Ascending aorta (tissue), 2 donors: ENCODE results near the gene GPRASP2. TPM values are rescaled to one million over a fixed set of nuclear protein-coding genes. Genes with fewer than 3 reads are reported as not detected.

Experiments used
- DNase-seq, 2 donors: peaks; one replicate each; pipeline ENCODE4 v3.0.0-alpha.2; 2019; ENCODE audit warnings: low spot score in 2 of 2
- H3K27ac ChIP-seq, 2 donors: fragments of 200-600 bp; sonication (generic); one replicate each; pipeline ENCODE4 v1.5.1; 2016 to 2017; ENCODE audit warnings: mild to moderate bottlenecking in 1 of 2
- H3K27me3 ChIP-seq: fragments of 200-600 bp; sonication (generic); one replicate; pipeline ENCODE4 v1.5.1; 2017
- H3K36me3 ChIP-seq, 2 donors: fragments of 200-600 bp; sonication (generic); one replicate each; pipeline ENCODE4 v1.5.1; 2016
- H3K4me1 ChIP-seq, 2 donors: fragments of 200-600 bp; sonication (generic); one replicate each; pipeline ENCODE4 v1.5.1; 2016 to 2017; ENCODE audit warnings: mild to moderate bottlenecking in 1 of 2
- H3K4me3 ChIP-seq, 2 donors: fragments of 200-600 bp; sonication (generic); one replicate each; pipeline ENCODE4 v1.5.1; 2016 to 2017; ENCODE audit warnings: mild to moderate bottlenecking in 1 of 2
- H3K9me3 ChIP-seq, 2 donors: fragments of 200-600 bp; sonication (generic); one replicate each; pipeline ENCODE4 v1.5.1; 2016
- intact Hi-C: fragments of 100-400 bp; cut with DNase I; formaldehyde crosslinking; loops from one replicate; pipeline ENCODE4 v1.15.1; 2023
- total RNA-seq: library from RNA; depleted of rRNA; stranded (reverse); fragments of >200 nt; gene quantifications from one replicate; pipeline ENCODE4 v1.1.0, GENCODE V29; 2016
- TF ChIP-seq, protein P1 (sequence below), 3 experiments: fragments of 200-600 bp in 2 of 3; fragments of 450-650 bp in 1 of 3; sonication (generic) in 2 of 3; IDR thresholded peaks; one replicate each; pipeline ENCODE4 v1.5.1; 2016 to 2019; ENCODE audit warnings: antibody characterized with exemption in 3 of 3, mild to moderate bottlenecking in 1 of 3, moderate library complexity in 1 of 3

Gene GPRASP2
- total RNA-seq, 1 donor from 2014 or later: 8.7 TPM

DNA sequence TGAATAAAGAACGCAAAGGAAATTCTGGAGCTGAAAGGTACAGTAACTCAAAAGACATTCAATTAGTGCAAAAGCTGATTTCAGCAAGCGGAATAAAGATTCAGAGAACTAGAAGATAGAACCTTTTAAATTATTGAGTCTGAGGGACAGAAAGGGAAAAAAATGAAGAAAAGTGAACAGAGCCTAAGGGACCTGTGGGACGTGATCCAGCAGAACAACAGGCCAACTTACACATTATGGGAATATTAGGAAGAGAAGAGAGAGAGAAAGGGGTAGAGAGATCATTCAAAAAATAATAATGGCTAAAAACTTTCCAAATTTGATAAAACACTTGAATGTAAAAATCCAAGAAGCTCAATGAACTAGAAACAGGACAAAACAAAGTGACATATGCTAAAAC, 17.5 kb upstream of the GPRASP2 start:
- intact Hi-C loops: no loop called here
- no peaks in the 10 kb centered on the region for H3K4me1 ChIP-seq
- TF ChIP-seq, protein P1, sequence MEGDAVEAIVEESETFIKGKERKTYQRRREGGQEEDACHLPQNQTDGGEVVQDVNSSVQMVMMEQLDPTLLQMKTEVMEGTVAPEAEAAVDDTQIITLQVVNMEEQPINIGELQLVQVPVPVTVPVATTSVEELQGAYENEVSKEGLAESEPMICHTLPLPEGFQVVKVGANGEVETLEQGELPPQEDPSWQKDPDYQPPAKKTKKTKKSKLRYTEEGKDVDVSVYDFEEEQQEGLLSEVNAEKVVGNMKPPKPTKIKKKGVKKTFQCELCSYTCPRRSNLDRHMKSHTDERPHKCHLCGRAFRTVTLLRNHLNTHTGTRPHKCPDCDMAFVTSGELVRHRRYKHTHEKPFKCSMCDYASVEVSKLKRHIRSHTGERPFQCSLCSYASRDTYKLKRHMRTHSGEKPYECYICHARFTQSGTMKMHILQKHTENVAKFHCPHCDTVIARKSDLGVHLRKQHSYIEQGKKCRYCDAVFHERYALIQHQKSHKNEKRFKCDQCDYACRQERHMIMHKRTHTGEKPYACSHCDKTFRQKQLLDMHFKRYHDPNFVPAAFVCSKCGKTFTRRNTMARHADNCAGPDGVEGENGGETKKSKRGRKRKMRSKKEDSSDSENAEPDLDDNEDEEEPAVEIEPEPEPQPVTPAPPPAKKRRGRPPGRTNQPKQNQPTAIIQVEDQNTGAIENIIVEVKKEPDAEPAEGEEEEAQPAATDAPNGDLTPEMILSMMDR (IDR thresholded peaks at IDR 0.05): no peak

DNA sequence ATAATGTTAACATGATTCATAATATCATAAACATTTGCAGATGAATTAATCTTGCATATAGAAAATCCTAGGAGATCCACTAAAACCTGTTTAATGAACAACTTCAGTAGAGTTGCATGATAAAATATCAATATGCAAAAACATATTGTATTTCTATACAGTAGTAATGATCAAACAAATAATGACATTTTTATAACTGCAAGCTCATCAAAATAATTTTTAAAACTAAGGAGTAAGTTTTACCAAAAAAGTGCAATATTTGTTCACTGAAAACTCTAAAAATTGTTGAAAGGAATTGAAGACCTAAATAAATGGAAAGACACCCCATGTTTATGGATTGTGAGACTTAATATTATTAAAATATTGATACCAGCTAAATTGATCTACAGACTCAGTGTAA, 15.9 kb upstream of the GPRASP2 start:
- H3K27me3 ChIP-seq: no peaks in the 10 kb centered on the region
- no peak overlapping the region for H3K27ac ChIP-seq
- TF ChIP-seq, protein P1 (IDR thresholded peaks at IDR 0.05): no peak
- peaks cover 0 to 8% of the 10 kb centered on the region in 2 donors for H3K9me3 ChIP-seq
- intact Hi-C loops: no loop called here
- no peaks in the 10 kb centered on the region for H3K4me1 ChIP-seq
- H3K4me3 ChIP-seq: no peak overlapping the region
- H3K36me3 ChIP-seq: no peaks in the 10 kb centered on the region
- no peak for DNase-seq

More for the DNA sequence above, 17.5 kb upstream of the GPRASP2 start:
- Histone ChIP-seq H3K4me3 (no peak overlapping the region), H3K27ac (no peak overlapping the region), H3K9me3 (peaks cover 0 to 8% of the 10 kb centered on the region in 2 donors), H3K27me3 (no peaks in the 10 kb centered on the region), H3K36me3 (no peaks in the 10 kb centered on the region)
- DNase-seq: no peak

DNA sequence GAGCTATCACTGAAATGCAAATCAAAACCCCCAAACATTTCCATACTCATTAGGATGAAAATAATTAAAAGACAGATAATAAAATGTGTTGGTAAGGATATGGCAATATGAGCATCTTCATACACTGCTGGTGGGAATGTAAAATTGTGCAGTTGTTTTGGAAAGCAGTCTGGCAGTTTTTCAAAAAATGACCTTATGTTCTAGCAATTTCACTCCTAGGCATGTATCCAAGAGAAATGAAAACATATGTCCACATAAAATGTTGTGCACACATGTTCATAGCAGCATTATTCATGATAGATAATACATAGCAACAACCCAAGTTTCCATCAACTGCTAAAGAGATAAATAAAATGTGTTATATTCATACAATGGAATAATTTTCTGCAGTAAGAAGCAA, 14.8 kb upstream of the GPRASP2 start:
- no peak for DNase-seq
- Histone ChIP-seq H3K27me3 (no peaks in the 10 kb centered on the region), H3K36me3 (no peaks in the 10 kb centered on the region), H3K4me1 (no peaks in the 10 kb centered on the region), H3K9me3 (no peaks in the 10 kb centered on the region), H3K4me3 (no peak overlapping the region), H3K27ac (no peak overlapping the region)
- TF ChIP-seq, protein P1 (IDR thresholded peaks at IDR 0.05): no peak
- intact Hi-C loops: no loop called here

DNA sequence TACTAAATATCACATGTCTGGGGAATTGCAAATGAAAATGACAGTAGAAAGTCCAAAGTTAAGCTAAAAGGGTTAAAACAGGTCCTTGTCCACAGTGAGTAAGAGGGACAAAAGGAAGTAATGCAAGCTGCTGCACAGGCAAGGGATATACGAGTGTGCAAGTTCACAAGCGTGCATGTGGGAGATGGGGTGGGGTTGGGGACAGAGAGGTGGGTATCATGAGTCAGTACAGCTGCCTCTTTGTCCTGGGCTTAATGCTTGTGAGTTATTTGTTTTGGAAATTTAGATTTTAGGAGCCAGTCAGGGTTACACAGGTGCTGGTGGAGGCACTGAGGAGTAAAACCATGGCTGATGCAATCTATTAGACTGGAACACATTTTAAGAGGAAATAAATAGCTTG, 3.3 kb upstream of the GPRASP2 start:
- no peak overlapping the region for H3K4me3 ChIP-seq
- H3K4me1 ChIP-seq: no peaks in the 10 kb centered on the region
- DNase-seq: no peak
- intact Hi-C loops: no loop called here
- H3K9me3 ChIP-seq: no peaks in the 10 kb centered on the region
- H3K27ac ChIP-seq: no peak overlapping the region
- TF ChIP-seq, protein P1 (IDR thresholded peaks at IDR 0.05): no peak
- H3K36me3 ChIP-seq: no peaks in the 10 kb centered on the region
- no peaks in the 10 kb centered on the region for H3K27me3 ChIP-seq

DNA sequence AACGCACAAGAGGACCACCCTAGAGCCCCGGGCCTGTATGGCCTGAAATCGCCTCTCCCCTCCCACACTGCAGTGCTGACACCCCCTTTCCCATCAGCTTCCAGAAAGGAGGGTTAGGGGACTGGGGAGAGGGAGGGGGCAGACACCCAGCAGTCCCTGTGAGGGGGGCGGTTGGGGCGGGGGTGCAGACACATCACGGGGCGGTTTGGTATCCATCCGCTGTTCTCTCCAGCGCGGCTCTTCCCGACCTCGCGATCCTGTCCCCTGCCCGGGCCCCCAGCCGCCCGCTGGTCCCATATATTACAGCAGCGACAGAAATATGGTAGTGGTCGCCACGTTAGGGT, 404 bp upstream of the GPRASP2 start:
- no peaks in the 10 kb centered on the region for H3K36me3 ChIP-seq
- peak overlapping the region; percentile 56 to 87 for H3K4me3 ChIP-seq
- TF ChIP-seq, protein P1 (IDR thresholded peaks at IDR 0.05): no peak
- no peak for DNase-seq
- no peaks in the 10 kb centered on the region for H3K9me3 ChIP-seq
- H3K27me3 ChIP-seq: no peaks in the 10 kb centered on the region
- H3K27ac ChIP-seq: peak overlapping the region in 1 of 2 donors; percentile 86
- intact Hi-C loops: loop anchor here (2.0 to 10.0 kb wide), 4 partner anchors 53 to 197 kb away; partner anchors contain the start of gene TMSB15A
- no peaks in the 10 kb centered on the region for H3K4me1 ChIP-seq
